Common myeloid progenitor, CD34-positive (primary cell): Measurements from ENCODE around the gene SLC17A7.
"Not testable (repeated sequence)": the region's sequence is repeated elsewhere in the genome, so short reads cannot be mapped to it uniquely, and the experiment has no call there.

Experiments
- CTCF ChIA-PET: fragments of 350-600 bp; sonication (Branson Sonifier 250); formaldehyde crosslinking; loops from one replicate; lab custom pipeline; 2021; ENCODE audit warnings: antibody characterized with exemption; lab: Charles Lee
- POLR2A ChIA-PET: fragments of 350-600 bp; sonication (Branson Sonifier 250); formaldehyde crosslinking; loops from one replicate; lab custom pipeline; 2021; ENCODE audit warnings: antibody characterized with exemption; lab: Charles Lee
- DNase-seq, 3 donors: peaks; one replicate each; pipeline versions ENCODE4 v3.0.0 to v3.0.0-alpha.2; 2013
- H3K27ac ChIP-seq, 2 experiments: 1 replicate in 1 of 2; 2 replicates in 1 of 2; pipeline ENCODE4 v1.7.0; 2013; ENCODE audit warnings: inconsistent platforms in 2 of 2, low read length in 2 of 2, mild to moderate bottlenecking in 2 of 2, low read depth in 1 of 2, moderate library complexity in 1 of 2; ENCODE audit not compliant: severe bottlenecking in 2 of 2, insufficient read depth in 1 of 2, poor library complexity in 1 of 2
- H3K27me3 ChIP-seq, 5 experiments: replicated peaks in 2 of 5; 1 replicate in 3 of 5; 2 replicates in 2 of 5; pipeline versions ENCODE4 v1.6.1 to v1.7.0; 2013; ENCODE audit warnings: low read length in 4 of 5, mild to moderate bottlenecking in 2 of 5, moderate library complexity in 2 of 5, inconsistent platforms in 1 of 5; ENCODE audit not compliant: insufficient read depth in 5 of 5, control insufficient read depth in 4 of 5
- H3K36me3 ChIP-seq, 4 experiments: 1 replicate in 2 of 4; 2 replicates in 2 of 4; pipeline versions ENCODE4 v1.6.1 to v1.7.0; 2013; ENCODE audit warnings: low read length in 3 of 4, control low read depth in 1 of 4, mild to moderate bottlenecking in 1 of 4; ENCODE audit not compliant: control insufficient read depth in 4 of 4, insufficient read depth in 4 of 4
- H3K4me1 ChIP-seq, 4 experiments: 1 replicate in 3 of 4; 2 replicates in 1 of 4; pipeline versions ENCODE4 v1.6.1 to v1.7.1; 2013; ENCODE audit warnings: low read length in 3 of 4, mild to moderate bottlenecking in 3 of 4, control low read depth in 1 of 4, inconsistent platforms in 1 of 4, moderate library complexity in 1 of 4; ENCODE audit not compliant: control insufficient read depth in 4 of 4, insufficient read depth in 4 of 4; ENCODE audit errors: control extremely low read depth in 1 of 4
- H3K4me3 ChIP-seq, 7 experiments: 1 replicate in 4 of 7; 2 replicates in 3 of 7; pipeline versions ENCODE4 v1.5.1 to v1.7.0; 2013; ENCODE audit warnings: mild to moderate bottlenecking in 7 of 7, low read length in 6 of 7, moderate library complexity in 6 of 7, inconsistent platforms in 2 of 7, low read depth in 2 of 7, control low read depth in 1 of 7; ENCODE audit not compliant: insufficient read depth in 4 of 7, control insufficient read depth in 1 of 7; ENCODE audit errors: extremely low read depth in 1 of 7
- H3K9me3 ChIP-seq, 5 experiments: 1 replicate in 4 of 5; 2 replicates in 1 of 5; pipeline versions ENCODE4 v1.6.1 to v1.7.1; 2013; ENCODE audit warnings: low read length in 4 of 5, mild to moderate bottlenecking in 2 of 5, inconsistent platforms in 1 of 5, low read depth in 1 of 5, moderate library complexity in 1 of 5; ENCODE audit not compliant: control insufficient read depth in 4 of 5, insufficient read depth in 2 of 5; ENCODE audit errors: control extremely low read depth in 1 of 5
- WGBS: methylation state at CpG from one replicate; pipeline ENCODE4 v1.1.5; 2013; ENCODE audit not compliant: insufficient coverage; 5-methylcytosine and 5-hydroxymethylcytosine counted together

The SLC17A7 gene

GRCh38 chr19:49462492-49462891, 21.2 kb upstream of the SLC17A7 start:
- ChIA-PET CTCF (no interaction called here), POLR2A (no interaction called here)
- H3K9me3 ChIP-seq, result no peaks in the 10 kb centered on the region
- no peak for DNase-seq
- no peak overlapping the region for H3K27ac ChIP-seq
- no peaks in the 10 kb centered on the region for H3K4me1 ChIP-seq
- WGBS, result 98% methylated on average over 10 of the region's 12 CpGs
- H3K36me3 ChIP-seq, result peaks cover 5 to 54% (median 30%) of the 10 kb centered on the region in 4 experiments
- no peaks in the 10 kb centered on the region for H3K27me3 ChIP-seq
- H3K4me3 ChIP-seq, result no peak overlapping the region

- ChIA-PET CTCF (interaction anchor here (3.0 kb wide), 1 partner anchor 11 kb away, joined by 9 read pairs; the partner anchor contains the start of gene FLT3LG), POLR2A (no interaction called here)
- H3K9me3 ChIP-seq, result no peaks in the 10 kb centered on the region
- H3K4me3 ChIP-seq, result no peak overlapping the region
- H3K27ac ChIP-seq, result no peak overlapping the region
- DNase-seq, result no peak
- no peaks in the 10 kb centered on the region for H3K27me3 ChIP-seq
- no peaks in the 10 kb centered on the region for H3K4me1 ChIP-seq
- 97% methylated on average over 23 of the region's 37 CpGs for WGBS
- H3K36me3 ChIP-seq, result peaks cover 2 to 54% (median 30%) of the 10 kb centered on the region in 4 experiments
Observed at GRCh38 chr19:49461656-49462055, 20.3 kb upstream of the SLC17A7 start.

- DNase-seq, H3K27me3 ChIP-seq, H3K4me1 ChIP-seq, POLR2A ChIA-PET, H3K9me3 ChIP-seq, H3K27ac ChIP-seq, H3K4me3 ChIP-seq: not testable (repeated sequence)
- peaks cover 2 to 54% (median 30%) of the 10 kb centered on the region in 4 experiments for H3K36me3 ChIP-seq
- CTCF ChIA-PET, result interaction anchor here (3.0 kb wide), 1 partner anchor 12 kb away, joined by 9 read pairs; the partner anchor contains the start of gene FLT3LG
- no CpG with 5 or more reads among the region's 1 CpG for WGBS
Observed at GRCh38 chr19:49461130-49461529, 19.8 kb upstream of the SLC17A7 start.

GRCh38 chr19:49459388-49459787, 18.1 kb upstream of the SLC17A7 start:
- Histone ChIP-seq H3K4me3 (no peak overlapping the region), H3K4me1 (peaks cover 0 to 3% (median 1%) of the 10 kb centered on the region in 4 experiments), H3K27ac (no peak overlapping the region), H3K27me3 (no peaks in the 10 kb centered on the region), H3K36me3 (peaks cover 2 to 42% (median 20%) of the 10 kb centered on the region in 4 experiments), H3K9me3 (no peaks in the 10 kb centered on the region)
- POLR2A ChIA-PET, result no interaction called here
- WGBS, result 89% methylated on average over 10 of the region's 12 CpGs
- CTCF ChIA-PET, result interaction anchor here (1.9 to 3.0 kb wide), 2 partner anchors 11 to 14 kb away, joined by 9 to 10 read pairs; partner anchors contain the start of gene FLT3LG
- no peak for DNase-seq

GRCh38 chr19:49458567-49458903, 17.2 kb upstream of the SLC17A7 start:
- WGBS, result 96% methylated on average over 3 of the region's 5 CpGs
- DNase-seq, result no peak
- POLR2A ChIA-PET, result interaction anchor here (0.7 to 1.2 kb wide), 3 partner anchors 12 to 1039 kb away, joined by 3 read pairs; no protein-coding TSS in a partner anchor
- Histone ChIP-seq H3K9me3 (no peaks in the 10 kb centered on the region), H3K36me3 (peaks cover 2 to 35% (median 18%) of the 10 kb centered on the region in 4 experiments), H3K27ac (no peak overlapping the region), H3K4me1 (peaks cover 0 to 11% (median 10%) of the 10 kb centered on the region in 4 experiments), H3K4me3 (no peak overlapping the region), H3K27me3 (no peaks in the 10 kb centered on the region)
- CTCF ChIA-PET, result interaction anchor here (0.7 to 1.9 kb wide), 4 partner anchors 8 to 12 kb away, joined by 3 to 10 read pairs (median 4); no protein-coding TSS in a partner anchor

- Histone ChIP-seq H3K9me3 (no peaks in the 10 kb centered on the region), H3K4me3 (no peak overlapping the region), H3K36me3 (peaks cover 2 to 26% (median 16%) of the 10 kb centered on the region in 4 experiments), H3K27me3 (no peaks in the 10 kb centered on the region), H3K4me1 (peaks cover 0 to 20% (median 13%) of the 10 kb centered on the region in 4 experiments), H3K27ac (no peak overlapping the region)
- 100% methylated on average over 5 of the region's 5 CpGs for WGBS
- DNase-seq, result no peak
- ChIA-PET CTCF (interaction anchor here (1.1 to 3.0 kb wide), 3 partner anchors 9 to 17 kb away, joined by 3 to 9 read pairs (median 5); partner anchors contain the start of gene FLT3LG), POLR2A (no interaction called here)
Observed at GRCh38 chr19:49456326-49456725, 15.0 kb upstream of the SLC17A7 start.

GRCh38 chr19:49455773-49456172, 14.4 kb upstream of the SLC17A7 start:
- H3K27ac ChIP-seq, result no peak overlapping the region
- DNase-seq, result no peak
- peaks cover 2 to 25% (median 16%) of the 10 kb centered on the region in 4 experiments for H3K36me3 ChIP-seq
- ChIA-PET CTCF (interaction anchor here (1.1 to 3.0 kb wide), 3 partner anchors 10 to 18 kb away, joined by 3 to 9 read pairs (median 5); partner anchors contain the start of gene FLT3LG), POLR2A (no interaction called here)
- peaks cover 0 to 22% (median 17%) of the 10 kb centered on the region in 4 experiments for H3K4me1 ChIP-seq
- 100% methylated on average over 4 of the region's 5 CpGs for WGBS
- no peak overlapping the region for H3K4me3 ChIP-seq
- no peaks in the 10 kb centered on the region for H3K27me3 ChIP-seq
- no peaks in the 10 kb centered on the region for H3K9me3 ChIP-seq
